IMR-90 (cell line): ENCODE measurements around the gene ACTN2. TPM values are rescaled to one million over a fixed set of nuclear protein-coding genes. Genes with fewer than 3 reads are reported as not detected.

Experiments
- ATAC-seq: fragments of 200-7000 bp; cut with Tn5 transposase; 2 replicates; pipeline ENCODE4 v1.9.1; 2020; ENCODE audit warnings: low read depth, mild to moderate bottlenecking, moderate library complexity
- BruUV-seq: library from RNA; stranded (reverse); fragments of 400-500 nt; replicated peaks from 2 replicates; lab custom pipeline; 2021; lab: Mats Ljungman, UMichigan
- CTCF ChIA-PET: fragments of 300-600 bp; formaldehyde crosslinking; extraction: SDS; loops from one replicate; lab custom pipeline; 2021; ENCODE audit warnings: antibody characterized with exemption; lab: Yijun Ruan, JAX
- POLR2A ChIA-PET: fragments of 300-600 bp; sonication (Branson Sonifier 250); formaldehyde crosslinking; loops from one replicate; lab custom pipeline; 2022; ENCODE audit warnings: antibody characterized with exemption; ENCODE audit not compliant: unreplicated experiment; lab: Charles Lee
- DNase-seq: peaks from one replicate; pipeline ENCODE4 v3.0.0; 2013
- H2AFZ ChIP-seq: replicated peaks from 2 replicates; pipeline ENCODE3; 2013; ENCODE audit warnings: low read length, mild to moderate bottlenecking; ENCODE audit not compliant: poor library complexity
- H2AK5ac ChIP-seq: 2 replicates; pipeline ENCODE4 v1.6.1; 2013; ENCODE audit warnings: low read depth, low read length, inconsistent platforms
- H2AK9ac ChIP-seq: replicated peaks from 2 replicates; pipeline ENCODE3; 2013; ENCODE audit warnings: mild to moderate bottlenecking, low read depth, low read length, moderate library complexity; ENCODE audit not compliant: poor library complexity
- H2BK120ac ChIP-seq: 2 replicates; pipeline ENCODE4 v1.6.1; 2013; ENCODE audit warnings: low read depth, low read length, inconsistent platforms
- H2BK15ac ChIP-seq: 3 replicates; pipeline ENCODE4 v1.6.1; 2013; ENCODE audit warnings: low read depth, low read length, inconsistent platforms
- H2BK20ac ChIP-seq: 2 replicates; pipeline ENCODE4 v1.6.1; 2013; ENCODE audit warnings: low read depth, mild to moderate bottlenecking, inconsistent platforms, low read length, moderate library complexity
- H2BK5ac ChIP-seq: 2 replicates; pipeline ENCODE4 v1.6.1; 2013; ENCODE audit warnings: mild to moderate bottlenecking, low read depth, low read length, inconsistent platforms; ENCODE audit not compliant: poor library complexity, severe bottlenecking
- H3K14ac ChIP-seq: replicated peaks from 2 replicates; pipeline ENCODE4 v1.6.1; 2013; ENCODE audit warnings: low read depth, low read length, inconsistent platforms
- H3K18ac ChIP-seq: 2 replicates; pipeline ENCODE4 v1.6.1; 2013; ENCODE audit warnings: low read depth, low read length, control low read depth
- H3K23ac ChIP-seq: 2 replicates; pipeline ENCODE4 v1.6.1; 2013; ENCODE audit warnings: low read depth, low read length, inconsistent platforms
- H3K27ac ChIP-seq: 2 replicates; pipeline ENCODE4 v1.5.1; 2013; ENCODE audit warnings: mild to moderate bottlenecking, control low read depth, low read length; ENCODE audit not compliant: insufficient read depth
- H3K27me3 ChIP-seq: 2 replicates; pipeline ENCODE4 v1.6.1; 2013; ENCODE audit warnings: low read length; ENCODE audit not compliant: control insufficient read depth, insufficient read depth
- H3K36me3 ChIP-seq: 2 replicates; pipeline ENCODE4 v1.6.1; 2013; ENCODE audit warnings: low read length, mixed read lengths; ENCODE audit not compliant: control insufficient read depth, insufficient read depth
- H3K4ac ChIP-seq: 2 replicates; pipeline ENCODE4 v1.6.1; 2013; ENCODE audit warnings: low read depth, low read length, inconsistent platforms
- H3K4me1 ChIP-seq: 2 replicates; pipeline ENCODE4 v1.6.1; 2013; ENCODE audit warnings: low read length, mixed read lengths; ENCODE audit not compliant: control insufficient read depth, insufficient read depth
- H3K4me2 ChIP-seq: 2 replicates; pipeline ENCODE4 v1.6.1; 2013; ENCODE audit warnings: low read depth, mild to moderate bottlenecking, control low read depth, low read length, moderate library complexity
- H3K4me3 ChIP-seq: 2 replicates; pipeline ENCODE4 v1.5.1; 2013; ENCODE audit warnings: low read depth, mild to moderate bottlenecking, control low read depth, low read length, moderate library complexity; ENCODE audit not compliant: insufficient read depth
- H3K56ac ChIP-seq: 2 replicates; pipeline ENCODE4 v1.6.1; 2013; ENCODE audit warnings: low read length, inconsistent platforms; ENCODE audit not compliant: insufficient read depth; ENCODE audit errors: extremely low read depth
- H3K79me1 ChIP-seq, 2 experiments: 2 replicates each; pipeline ENCODE4 v1.6.1; 2013; ENCODE audit warnings: low read length in 2 of 2, inconsistent platforms in 1 of 2, low read depth in 1 of 2
- H3K9ac ChIP-seq: 2 replicates; pipeline ENCODE4 v1.6.1; 2013; ENCODE audit warnings: low read depth, low read length, control low read depth
- H3K9me1 ChIP-seq: 2 replicates; pipeline ENCODE4 v1.6.1; 2013; ENCODE audit warnings: low read length, inconsistent platforms; ENCODE audit not compliant: insufficient read depth
- H3K9me3 ChIP-seq: 2 replicates; pipeline ENCODE4 v1.6.1; 2013; ENCODE audit warnings: low read length; ENCODE audit not compliant: control insufficient read depth, insufficient read depth
- H4K20me1 ChIP-seq: 2 replicates; pipeline ENCODE4 v1.6.1; 2013; ENCODE audit warnings: low read length, inconsistent platforms; ENCODE audit not compliant: insufficient read depth
- H4K5ac ChIP-seq: 2 replicates; pipeline ENCODE4 v1.6.1; 2013; ENCODE audit warnings: mild to moderate bottlenecking, low read depth, low read length, control low read depth
- H4K8ac ChIP-seq, 2 experiments: 2 replicates each; pipeline ENCODE4 v1.6.1; 2013; ENCODE audit warnings: low read depth in 2 of 2, low read length in 2 of 2, control low read depth in 1 of 2, inconsistent platforms in 1 of 2
- H4K91ac ChIP-seq: 2 replicates; pipeline ENCODE4 v1.6.1; 2013; ENCODE audit warnings: low read depth, low read length, inconsistent platforms; ENCODE audit not compliant: insufficient read depth
- BHLHE40 ChIP-seq: fragments of 150-350 bp; IDR thresholded peaks from 2 replicates; pipeline ENCODE4 v1.6.1; 2016; ENCODE audit warnings: mild to moderate bottlenecking, low read depth, low read length
- CEBPB ChIP-seq: IDR thresholded peaks from 2 replicates; pipeline ENCODE4 v1.6.1; 2012; ENCODE audit warnings: low read depth, low read length, improper control_type of control experiment
- CHD1 ChIP-seq: IDR thresholded peaks from 2 replicates; pipeline ENCODE4 v1.6.1; 2012; ENCODE audit warnings: low read depth, low read length, improper control_type of control experiment
- CTCF ChIP-seq: conservative IDR thresholded peaks from 2 replicates; pipeline ENCODE4 v1.5.1; 2012; ENCODE audit warnings: mild to moderate bottlenecking, low read depth, low read length, improper control_type of control experiment
- ELK1 ChIP-seq: fragments of 150-350 bp; IDR thresholded peaks from 2 replicates; pipeline ENCODE4 v1.6.1; 2016; ENCODE audit warnings: low read depth, mild to moderate bottlenecking, low read length, moderate library complexity, borderline replicate concordance
- FOS ChIP-seq: fragments of 150-350 bp; IDR thresholded peaks from 2 replicates; pipeline ENCODE4 v1.6.1; 2016; ENCODE audit warnings: low read depth, low read length
- MAFK ChIP-seq: IDR thresholded peaks from 2 replicates; pipeline ENCODE4 v1.6.1; 2012; ENCODE audit warnings: low read depth, low read length, improper control_type of control experiment
- MAZ ChIP-seq: IDR thresholded peaks from 2 replicates; pipeline ENCODE4 v1.6.1; 2012; ENCODE audit warnings: low read depth, mild to moderate bottlenecking, low read length, improper control_type of control experiment, moderate library complexity, borderline replicate concordance
- MXI1 ChIP-seq: IDR thresholded peaks from 2 replicates; pipeline ENCODE4 v1.6.1; 2012; ENCODE audit warnings: low read depth, mild to moderate bottlenecking, low read length, moderate library complexity, borderline replicate concordance
- NFE2L2 ChIP-seq: fragments of 150-350 bp; IDR thresholded peaks from 2 replicates; pipeline ENCODE4 v1.6.1; 2016; ENCODE audit warnings: low read depth, mild to moderate bottlenecking, low read length
- POLR2A ChIP-seq: IDR thresholded peaks from 2 replicates; pipeline ENCODE4 v1.6.1; 2012; ENCODE audit warnings: mild to moderate bottlenecking, low read depth, low read length
- RAD21 ChIP-seq: IDR thresholded peaks from 2 replicates; pipeline ENCODE4 v1.6.1; 2012; ENCODE audit warnings: low read length, improper control_type of control experiment
- RCOR1 ChIP-seq: IDR thresholded peaks from 2 replicates; pipeline ENCODE4 v1.6.1; 2012; ENCODE audit warnings: mild to moderate bottlenecking, low read length, improper control_type of control experiment; ENCODE audit not compliant: insufficient replicate concordance
- RFX5 ChIP-seq: IDR thresholded peaks from 2 replicates; pipeline ENCODE4 v1.8.0; 2012; ENCODE audit warnings: low read depth, mild to moderate bottlenecking, low read length, moderate library complexity
- SMC3 ChIP-seq: fragments of 150-350 bp; IDR thresholded peaks from 2 replicates; pipeline ENCODE4 v1.6.1; 2016; ENCODE audit warnings: low read depth, mild to moderate bottlenecking, antibody characterized with exemption, low read length, moderate library complexity
- USF2 ChIP-seq: fragments of 150-350 bp; IDR thresholded peaks from 2 replicates; pipeline ENCODE4 v1.6.1; 2017; ENCODE audit warnings: mild to moderate bottlenecking, antibody characterized with exemption, low read length, low read depth
- WGBS, 2 experiments: methylation state at CpG; one replicate each; pipeline versions ENCODE4 v1.1.5 to v1.1.7; 2013; ENCODE audit warnings: missing lambda C conversion rate in 2 of 2; ENCODE audit not compliant: insufficient read length in 1 of 2; ENCODE audit errors: extremely low coverage in 2 of 2; 5-methylcytosine and 5-hydroxymethylcytosine counted together
- dilution Hi-C: fragments of 300-500 bp; cut with HindIII; formaldehyde crosslinking; loops from one replicate; pipeline ENCODE4 v1.14.3; 2018; ENCODE audit warnings: low sequenced_read_pairs; ENCODE audit not compliant: unreplicated experiment
- in situ Hi-C: fragments of 300-500 bp; cut with MboI; formaldehyde crosslinking; loops from 3 replicates; pipeline ENCODE4 v1.14.3; 2019; ENCODE audit warnings: low sequenced_read_pairs, inconsistent platforms, mixed read lengths
- intact Hi-C: fragments of 100-400 bp; cut with micrococcal nuclease; formaldehyde crosslinking; loops from 2 replicates; pipeline ENCODE4 v1.10.0; 2022
- polyA plus RNA-seq, 3 experiments: library from polyadenylated mRNA; depleted of rRNA; stranded (reverse); fragments of >200 nt; gene quantifications; 2 replicates each; pipeline ENCODE4 v1.2.3, GENCODE V29; 2012; ENCODE audit warnings: low replicate concordance in 1 of 3
- total RNA-seq: library from RNA; depleted of rRNA; stranded (reverse); fragments of >200 nt; gene quantifications from 2 replicates; pipeline ENCODE4 v1.2.3, GENCODE V29; 2012

The ACTN2 gene
- total and polyA plus RNA-seq, 2 of the 4 experiments (the other 2 are of a cell fraction) = under 0.01 TPM; not detected in 1

GRCh38 chr1:236746785-236747184, 60.5 kb downstream of the ACTN2 start:
- H2BK20ac ChIP-seq = no peak overlapping the region
- no peak overlapping the region for H4K91ac ChIP-seq
- no peaks in the 10 kb centered on the region for H3K9me1 ChIP-seq
- in situ Hi-C loops = no loop called here
- H3K27ac ChIP-seq = no peak overlapping the region
- H3K4me3 ChIP-seq = no peak overlapping the region
- H3K4ac ChIP-seq = no peak overlapping the region
- H3K23ac ChIP-seq = no peak overlapping the region
- ATAC-seq (no peak), DNase-seq (no peak)
- H2AFZ ChIP-seq = no peak overlapping the region
- H3K9me3 ChIP-seq = no peaks in the 10 kb centered on the region
- H3K4me2 ChIP-seq = no peak overlapping the region
- CTCF ChIA-PET = interaction anchor here (0.6 kb wide), 1 partner anchor 652 kb away, joined by 3 read pairs; no protein-coding TSS in a partner anchor
- POLR2A ChIA-PET = no interaction called here
- intact Hi-C loops = no loop called here
- H2AK5ac ChIP-seq = no peak overlapping the region
- no peaks in the 10 kb centered on the region for H3K36me3 ChIP-seq
- WGBS, 2 experiments = 100% methylated on average over 1 of the region's 5 CpGs; no CpG with 5 or more reads in 1 of the 2 experiments
- no peaks in the 10 kb centered on the region for H3K4me1 ChIP-seq
- H4K8ac ChIP-seq = no peak overlapping the region
- no peak overlapping the region for H2AK9ac ChIP-seq
- no peak overlapping the region for H3K18ac ChIP-seq
- no TSS peak for BruUV-seq
- H4K5ac ChIP-seq = no peak overlapping the region
- no peak overlapping the region for H3K56ac ChIP-seq
- no peak for TF ChIP-seq MXI1
- TF ChIP-seq CEBPB = no peak
- no peak for TF ChIP-seq USF2
- TF ChIP-seq CHD1 = no peak
- TF ChIP-seq SMC3 = no peak
- TF ChIP-seq ELK1 = no peak
- TF ChIP-seq RFX5 = no peak
- TF ChIP-seq RAD21 = no peak
- no peak for TF ChIP-seq CTCF
- no peak for TF ChIP-seq MAZ
- TF ChIP-seq RCOR1 = no peak
- TF ChIP-seq POLR2A = no peak
- no peak for TF ChIP-seq NFE2L2
- no peak for TF ChIP-seq FOS
- no peak for TF ChIP-seq MAFK
- TF ChIP-seq BHLHE40 = no peak
- H2BK120ac ChIP-seq = no peak overlapping the region
- dilution Hi-C loops = no loop called here
- no peak overlapping the region for H3K14ac ChIP-seq
- H4K20me1 ChIP-seq = no peaks in the 10 kb centered on the region
- no peak overlapping the region for H2BK5ac ChIP-seq
- no peaks in the 10 kb centered on the region for H3K79me1 ChIP-seq
- H3K27me3 ChIP-seq = no peaks in the 10 kb centered on the region
- H3K9ac ChIP-seq = no peak overlapping the region
- no peak overlapping the region for H2BK15ac ChIP-seq
